ENCODE results near the gene CRTC1. TPM values are rescaled to one million over a fixed set of nuclear protein-coding genes. Genes with fewer than 3 reads are reported as not detected.
"Not testable (repeated sequence)": the region's sequence is repeated elsewhere in the genome, so short reads cannot be mapped to it uniquely, and the experiment has no call there.

CRTC1 gene
- total RNA-seq, 1 experiment from 2014 or later: 12.3 TPM

DNA sequence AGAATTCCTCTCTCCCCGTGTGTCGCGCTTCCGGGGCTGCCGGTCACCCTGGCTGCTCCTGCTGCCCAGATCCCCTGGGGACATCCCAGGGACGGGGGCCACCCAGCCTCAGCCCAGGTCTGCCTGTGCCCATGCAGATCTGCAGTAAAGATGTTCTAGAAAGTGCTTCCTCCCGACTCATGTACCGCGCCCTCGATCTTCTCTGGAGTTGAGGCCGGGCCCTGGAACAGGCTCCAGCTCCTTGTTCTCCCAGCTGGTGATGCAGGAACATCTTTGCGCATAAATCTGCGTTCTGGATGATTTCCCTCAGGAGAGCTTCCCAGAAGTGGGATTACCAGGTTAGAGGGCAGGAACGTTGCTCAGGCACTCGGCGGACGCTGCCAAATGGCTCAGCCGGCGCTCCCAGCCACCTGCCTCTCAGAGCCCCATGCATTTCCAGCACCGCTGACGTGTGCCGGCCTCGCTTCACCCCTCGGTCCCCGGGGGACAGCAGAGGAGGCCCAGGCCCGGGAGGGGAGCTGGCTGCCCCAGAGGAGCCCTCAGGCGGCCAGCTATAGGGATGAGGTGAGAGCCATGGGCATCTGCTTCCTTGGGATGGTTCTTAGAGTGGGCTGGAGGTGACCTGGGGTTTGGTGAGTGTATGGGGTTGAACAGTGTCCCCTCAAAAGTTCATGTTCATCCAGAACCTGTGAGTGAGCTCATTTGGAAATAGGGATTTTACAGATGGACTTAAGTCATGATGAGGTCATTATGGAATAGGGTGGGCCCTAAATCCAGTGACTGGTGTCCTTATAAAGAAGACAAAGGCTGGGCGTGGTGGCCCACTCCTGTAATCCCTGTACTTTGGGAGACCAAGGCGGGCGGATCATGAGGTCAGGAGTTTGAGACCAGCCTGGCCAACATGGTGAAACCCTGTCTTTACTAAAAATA, 42.6 kb downstream of the CRTC1 start:
- Mint-ChIP-seq H3K27ac (0 out of 2 replicates have a peak overlapping the region, but pooled peaks have one; percentile 20), H3K36me3 (no peaks in the 10 kb centered on the region; the same call in 1 of the 2 replicates), H3K4me1 (peaks cover 5% of the 10 kb centered on the region; the same call in 1 of the 2 replicates), H3K27me3 (ENCODE audit: low read depth) (0 out of 2 replicates have a peak, but pooled peaks cover 3% of the 10 kb centered on the region), H3K4me3 (no peak overlapping the region), H3K9me3 (no peaks in the 10 kb centered on the region)
- no peak for ATAC-seq
- TF ChIP-seq, protein P1, sequence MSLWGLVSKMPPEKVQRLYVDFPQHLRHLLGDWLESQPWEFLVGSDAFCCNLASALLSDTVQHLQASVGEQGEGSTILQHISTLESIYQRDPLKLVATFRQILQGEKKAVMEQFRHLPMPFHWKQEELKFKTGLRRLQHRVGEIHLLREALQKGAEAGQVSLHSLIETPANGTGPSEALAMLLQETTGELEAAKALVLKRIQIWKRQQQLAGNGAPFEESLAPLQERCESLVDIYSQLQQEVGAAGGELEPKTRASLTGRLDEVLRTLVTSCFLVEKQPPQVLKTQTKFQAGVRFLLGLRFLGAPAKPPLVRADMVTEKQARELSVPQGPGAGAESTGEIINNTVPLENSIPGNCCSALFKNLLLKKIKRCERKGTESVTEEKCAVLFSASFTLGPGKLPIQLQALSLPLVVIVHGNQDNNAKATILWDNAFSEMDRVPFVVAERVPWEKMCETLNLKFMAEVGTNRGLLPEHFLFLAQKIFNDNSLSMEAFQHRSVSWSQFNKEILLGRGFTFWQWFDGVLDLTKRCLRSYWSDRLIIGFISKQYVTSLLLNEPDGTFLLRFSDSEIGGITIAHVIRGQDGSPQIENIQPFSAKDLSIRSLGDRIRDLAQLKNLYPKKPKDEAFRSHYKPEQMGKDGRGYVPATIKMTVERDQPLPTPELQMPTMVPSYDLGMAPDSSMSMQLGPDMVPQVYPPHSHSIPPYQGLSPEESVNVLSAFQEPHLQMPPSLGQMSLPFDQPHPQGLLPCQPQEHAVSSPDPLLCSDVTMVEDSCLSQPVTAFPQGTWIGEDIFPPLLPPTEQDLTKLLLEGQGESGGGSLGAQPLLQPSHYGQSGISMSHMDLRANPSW (CRISPR knock-in tag; conservative IDR thresholded peaks at IDR 0.05; ENCODE audit: low read depth): no peak
- TF ChIP-seq ATF1 (CRISPR knock-in tag; IDR thresholded peaks at IDR 0.05) (no peak), CREB1 (CRISPR knock-in tag; IDR thresholded peaks at IDR 0.05) (no peak), TEAD1 (CRISPR knock-in tag; IDR thresholded peaks at IDR 0.05) (no peak), CREM (CRISPR knock-in tag; IDR thresholded peaks at IDR 0.05) (no peak), NFYB (CRISPR knock-in tag; conservative IDR thresholded peaks at IDR 0.05; ENCODE audit: low read depth) (no peak), GTF2I (CRISPR knock-in tag; conservative IDR thresholded peaks at IDR 0.05) (no peak)
- TF ChIP-seq, protein P2, sequence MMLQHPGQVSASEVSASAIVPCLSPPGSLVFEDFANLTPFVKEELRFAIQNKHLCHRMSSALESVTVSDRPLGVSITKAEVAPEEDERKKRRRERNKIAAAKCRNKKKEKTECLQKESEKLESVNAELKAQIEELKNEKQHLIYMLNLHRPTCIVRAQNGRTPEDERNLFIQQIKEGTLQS (CRISPR knock-in tag; conservative IDR thresholded peaks at IDR 0.05): no peak
- CTCF ChIA-PET: no interaction called here
- no peak for DNase-seq (ENCODE audit: low spot score)
- POLR2A ChIA-PET: no interaction called here

GRCh38 chr19:18726846-18727245, 43.4 kb downstream of the CRTC1 start:
- Mint-ChIP-seq H3K36me3 (no peaks in the 10 kb centered on the region; the same call in 1 of the 2 replicates), H3K9me3 (no peaks in the 10 kb centered on the region), H3K27me3 (ENCODE audit: low read depth) (0 out of 2 replicates have a peak, but pooled peaks cover 3% of the 10 kb centered on the region), H3K4me3 (no peak overlapping the region), H3K27ac (no peak overlapping the region), H3K4me1 (peaks cover 5% of the 10 kb centered on the region; the same call in 1 of the 2 replicates)
- TF ChIP-seq SMAD3 (CRISPR knock-in tag; IDR thresholded peaks at IDR 0.05; ENCODE audit: borderline replicate concordance): no peak
- TF ChIP-seq ZNF138 (CRISPR knock-in tag; conservative IDR thresholded peaks at IDR 0.05): no peak
- TF ChIP-seq ZNF121 (CRISPR knock-in tag; IDR thresholded peaks at IDR 0.05): peak; percentile 74
- no peak for DNase-seq (ENCODE audit: low spot score)
- ATAC-seq: no peak
- ChIA-PET CTCF (no interaction called here), POLR2A (no interaction called here)

DNA sequence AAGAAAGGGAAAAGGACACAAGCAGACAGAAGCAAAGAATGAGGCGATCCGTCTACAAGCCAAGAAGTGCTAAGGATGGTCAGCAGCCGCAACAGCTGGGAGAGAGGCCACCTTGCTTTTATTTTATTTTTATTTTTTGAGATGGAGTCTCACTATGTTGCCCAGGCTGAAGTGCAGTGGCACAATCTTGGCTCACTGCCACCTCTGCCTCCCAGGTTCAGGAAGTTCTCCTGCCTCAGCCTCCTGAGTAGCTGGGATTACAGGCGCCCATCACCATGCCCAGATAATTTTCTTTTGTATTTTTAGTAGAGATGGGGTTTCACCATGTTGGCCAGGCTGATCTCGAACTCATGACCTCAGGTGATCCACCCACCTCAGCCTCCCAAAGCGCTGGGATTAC, 44.1 kb downstream of the CRTC1 start:
- DNase-seq (ENCODE audit: low spot score); ATAC-seq; H3K27ac Mint-ChIP-seq; H3K9me3 Mint-ChIP-seq; H3K4me1 Mint-ChIP-seq; CTCF ChIA-PET; H3K27me3 Mint-ChIP-seq (ENCODE audit: low read depth); POLR2A ChIA-PET; H3K36me3 Mint-ChIP-seq; H3K4me3 Mint-ChIP-seq: not testable (repeated sequence)

DNA sequence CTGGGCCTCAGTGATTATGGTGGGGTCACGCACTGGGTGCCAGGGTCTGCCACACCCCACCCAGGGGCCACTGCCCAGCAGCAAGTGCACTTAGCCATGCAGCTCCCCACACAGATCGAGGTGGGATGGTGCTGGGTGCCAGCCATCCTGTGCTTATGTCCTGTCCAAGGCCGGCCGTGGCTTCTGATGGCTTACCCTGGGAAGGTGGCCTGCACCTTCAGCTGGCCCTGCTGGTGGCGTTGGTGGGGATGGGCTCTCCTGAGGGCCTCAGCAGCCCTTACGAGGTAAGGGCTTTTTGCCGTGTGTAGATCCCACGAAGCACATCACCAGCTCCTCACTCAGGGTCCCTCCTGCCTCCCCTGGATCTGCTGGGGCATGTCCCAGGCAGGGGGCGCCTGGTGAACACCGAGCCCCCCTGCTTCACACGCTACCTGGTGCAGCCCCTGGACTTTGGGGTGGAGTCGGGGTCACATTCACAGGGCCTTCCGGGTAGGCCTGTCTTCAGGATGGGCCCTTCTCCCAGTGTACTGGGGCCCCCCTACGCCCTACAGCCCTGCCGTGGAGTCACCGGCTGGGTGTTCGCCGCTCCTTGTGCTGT, 46.6 kb downstream of the CRTC1 start:
- no peak for DNase-seq (ENCODE audit: low spot score)
- TF ChIP-seq, protein P3, sequence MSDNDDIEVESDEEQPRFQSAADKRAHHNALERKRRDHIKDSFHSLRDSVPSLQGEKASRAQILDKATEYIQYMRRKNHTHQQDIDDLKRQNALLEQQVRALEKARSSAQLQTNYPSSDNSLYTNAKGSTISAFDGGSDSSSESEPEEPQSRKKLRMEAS (CRISPR knock-in tag; IDR thresholded peaks at IDR 0.05): no peak
- TF ChIP-seq, protein P4, sequence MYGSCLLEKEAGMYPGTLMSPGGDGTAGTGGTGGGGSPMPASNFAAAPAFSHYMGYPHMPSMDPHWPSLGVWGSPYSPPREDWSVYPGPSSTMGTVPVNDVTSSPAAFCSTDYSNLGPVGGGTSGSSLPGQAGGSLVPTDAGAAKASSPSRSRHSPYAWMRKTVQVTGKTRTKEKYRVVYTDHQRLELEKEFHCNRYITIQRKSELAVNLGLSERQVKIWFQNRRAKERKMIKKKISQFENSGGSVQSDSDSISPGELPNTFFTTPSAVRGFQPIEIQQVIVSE (CRISPR knock-in tag; IDR thresholded peaks at IDR 0.05; ENCODE audit: borderline replicate concordance): no peak
- no peak for TF ChIP-seq ZNF425 (CRISPR knock-in tag; conservative IDR thresholded peaks at IDR 0.05)
- TF ChIP-seq IRF2 (CRISPR knock-in tag; IDR thresholded peaks at IDR 0.05; ENCODE audit: borderline replicate concordance, low read depth): no peak
- TF ChIP-seq, protein P5, sequence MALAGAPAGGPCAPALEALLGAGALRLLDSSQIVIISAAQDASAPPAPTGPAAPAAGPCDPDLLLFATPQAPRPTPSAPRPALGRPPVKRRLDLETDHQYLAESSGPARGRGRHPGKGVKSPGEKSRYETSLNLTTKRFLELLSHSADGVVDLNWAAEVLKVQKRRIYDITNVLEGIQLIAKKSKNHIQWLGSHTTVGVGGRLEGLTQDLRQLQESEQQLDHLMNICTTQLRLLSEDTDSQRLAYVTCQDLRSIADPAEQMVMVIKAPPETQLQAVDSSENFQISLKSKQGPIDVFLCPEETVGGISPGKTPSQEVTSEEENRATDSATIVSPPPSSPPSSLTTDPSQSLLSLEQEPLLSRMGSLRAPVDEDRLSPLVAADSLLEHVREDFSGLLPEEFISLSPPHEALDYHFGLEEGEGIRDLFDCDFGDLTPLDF (CRISPR knock-in tag; IDR thresholded peaks at IDR 0.05): no peak
- TF ChIP-seq E2F4 (CRISPR knock-in tag; IDR thresholded peaks at IDR 0.05; ENCODE audit: borderline replicate concordance, low read depth): no peak

More for the DNA sequence above, 46.6 kb downstream of the CRTC1 start:
- ATAC-seq: peak; percentile 48
- Mint-ChIP-seq H3K27ac (peak overlapping the region; percentile 53), H3K9me3 (no peaks in the 10 kb centered on the region), H3K27me3 (ENCODE audit: low read depth) (no peaks in the 10 kb centered on the region), H3K4me3 (no peak overlapping the region), H3K4me1 (peaks cover 5% of the 10 kb centered on the region; the same call in 1 of the 2 replicates), H3K36me3 (no peaks in the 10 kb centered on the region)
- ChIA-PET CTCF (interaction anchor here (0.5 to 1.9 kb wide), 9 partner anchors 9 to 260 kb away, joined by 3 to 5 read pairs (median 4); no protein-coding TSS in a partner anchor), POLR2A (no interaction called here)
